GM10266 (cell line): ENCODE data around the gene C2orf74.

Experiments used
- DNase-seq: peaks from one replicate; pipeline ENCODE4 v3.0.0; 2012; ENCODE audit errors: extremely low spot score
- TF ChIP-seq, protein P1 (sequence below): IDR thresholded peaks from 2 replicates; pipeline ENCODE4 v1.5.1; 2012; ENCODE audit warnings: mild to moderate bottlenecking, low read depth; ENCODE audit not compliant: control insufficient read depth, insufficient read depth; ENCODE audit errors: missing control alignments

The C2orf74 gene

DNA sequence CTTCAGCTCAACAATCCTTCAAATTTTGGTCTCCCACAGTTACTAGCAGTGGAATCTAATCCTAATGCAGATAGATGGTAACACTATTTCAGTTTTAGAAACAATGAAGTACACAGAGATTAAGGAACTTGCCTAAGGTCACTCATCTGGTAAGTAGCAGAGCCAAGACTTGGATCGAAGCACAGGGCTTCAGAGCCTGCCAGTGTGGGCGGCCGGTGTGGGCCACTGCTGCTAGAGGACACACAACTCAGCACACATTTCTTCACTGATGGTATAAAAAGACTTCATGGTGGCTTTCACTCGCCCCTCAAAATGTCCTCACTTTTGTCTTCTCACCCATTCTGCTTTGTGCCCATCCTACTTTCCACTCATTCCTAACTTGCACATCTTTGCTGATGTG is 11.1 kb downstream of the C2orf74 start:
- no peak for DNase-seq
- TF ChIP-seq, protein P1, sequence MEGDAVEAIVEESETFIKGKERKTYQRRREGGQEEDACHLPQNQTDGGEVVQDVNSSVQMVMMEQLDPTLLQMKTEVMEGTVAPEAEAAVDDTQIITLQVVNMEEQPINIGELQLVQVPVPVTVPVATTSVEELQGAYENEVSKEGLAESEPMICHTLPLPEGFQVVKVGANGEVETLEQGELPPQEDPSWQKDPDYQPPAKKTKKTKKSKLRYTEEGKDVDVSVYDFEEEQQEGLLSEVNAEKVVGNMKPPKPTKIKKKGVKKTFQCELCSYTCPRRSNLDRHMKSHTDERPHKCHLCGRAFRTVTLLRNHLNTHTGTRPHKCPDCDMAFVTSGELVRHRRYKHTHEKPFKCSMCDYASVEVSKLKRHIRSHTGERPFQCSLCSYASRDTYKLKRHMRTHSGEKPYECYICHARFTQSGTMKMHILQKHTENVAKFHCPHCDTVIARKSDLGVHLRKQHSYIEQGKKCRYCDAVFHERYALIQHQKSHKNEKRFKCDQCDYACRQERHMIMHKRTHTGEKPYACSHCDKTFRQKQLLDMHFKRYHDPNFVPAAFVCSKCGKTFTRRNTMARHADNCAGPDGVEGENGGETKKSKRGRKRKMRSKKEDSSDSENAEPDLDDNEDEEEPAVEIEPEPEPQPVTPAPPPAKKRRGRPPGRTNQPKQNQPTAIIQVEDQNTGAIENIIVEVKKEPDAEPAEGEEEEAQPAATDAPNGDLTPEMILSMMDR = no peak

DNA sequence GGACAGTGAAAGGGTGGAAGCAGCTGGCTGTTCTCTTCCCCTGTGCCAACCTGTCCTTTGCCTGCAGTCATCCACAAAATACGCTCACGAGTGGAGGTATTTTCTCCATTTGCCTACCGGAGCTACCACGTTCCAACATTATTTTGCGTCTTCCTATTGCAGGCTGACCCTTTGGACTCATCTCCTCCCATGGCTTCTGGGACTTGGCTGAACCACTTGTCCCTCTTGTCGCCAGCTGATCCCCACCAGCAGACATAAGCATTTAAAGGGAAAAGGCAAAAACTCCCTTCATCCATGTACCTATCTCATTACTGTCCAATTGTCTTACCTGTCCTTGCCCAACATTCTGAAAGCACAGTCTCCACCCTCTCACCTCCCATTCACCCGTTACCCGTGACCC is 13.0 kb downstream of the C2orf74 start:
- DNase-seq = no peak
- TF ChIP-seq, protein P1 = no peak

DNA sequence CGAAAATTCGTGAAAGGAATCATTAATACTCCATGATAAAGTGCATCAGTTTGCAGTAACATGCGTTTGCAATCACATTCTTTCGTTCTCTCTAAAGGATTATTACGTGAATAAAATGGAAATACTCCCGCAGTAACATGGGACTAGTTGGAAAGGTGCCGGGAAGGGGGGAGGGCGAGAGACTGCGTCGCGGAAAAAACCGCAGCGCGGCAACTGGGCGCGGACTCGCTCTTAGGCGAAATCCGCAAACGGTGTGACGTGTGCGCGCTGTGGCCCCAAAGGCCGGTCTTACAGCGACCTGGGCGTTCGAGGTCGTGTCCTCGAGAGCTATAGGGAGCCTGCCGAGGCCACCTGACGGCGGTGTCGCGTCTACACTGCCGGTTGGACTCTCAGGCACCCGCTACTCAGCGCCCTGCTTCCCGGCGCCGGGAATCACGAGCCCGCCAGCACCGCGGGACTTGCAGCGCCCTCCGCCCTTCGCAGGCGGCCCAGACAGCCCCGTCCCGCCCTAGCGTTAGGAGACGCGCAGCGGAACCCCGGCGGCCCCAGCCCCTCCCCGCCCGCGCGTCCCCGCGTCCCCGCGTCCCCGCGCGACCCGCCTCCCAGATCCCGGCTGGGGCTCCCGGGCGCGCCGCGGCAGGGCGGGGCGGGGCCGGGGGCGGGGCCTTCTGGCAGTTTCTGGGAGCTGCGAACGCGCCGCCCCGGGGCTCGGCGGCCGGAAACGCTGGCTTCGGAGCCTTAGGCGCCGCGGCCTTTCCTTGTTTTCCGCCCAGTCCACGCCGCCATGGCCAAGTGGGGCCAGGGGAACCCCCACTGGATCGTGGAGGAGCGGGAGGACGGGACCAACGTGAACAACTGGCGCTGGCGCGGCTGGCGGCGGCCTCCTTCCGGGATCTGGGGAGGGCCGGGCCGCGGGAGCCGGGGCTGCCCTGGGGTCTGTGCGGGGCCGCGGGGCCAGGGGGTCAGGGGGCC is 15.1 kb downstream of the C2orf74 start:
- TF ChIP-seq, protein P1 = peak; percentile 8
- DNase-seq = peak; percentile 99

DNA sequence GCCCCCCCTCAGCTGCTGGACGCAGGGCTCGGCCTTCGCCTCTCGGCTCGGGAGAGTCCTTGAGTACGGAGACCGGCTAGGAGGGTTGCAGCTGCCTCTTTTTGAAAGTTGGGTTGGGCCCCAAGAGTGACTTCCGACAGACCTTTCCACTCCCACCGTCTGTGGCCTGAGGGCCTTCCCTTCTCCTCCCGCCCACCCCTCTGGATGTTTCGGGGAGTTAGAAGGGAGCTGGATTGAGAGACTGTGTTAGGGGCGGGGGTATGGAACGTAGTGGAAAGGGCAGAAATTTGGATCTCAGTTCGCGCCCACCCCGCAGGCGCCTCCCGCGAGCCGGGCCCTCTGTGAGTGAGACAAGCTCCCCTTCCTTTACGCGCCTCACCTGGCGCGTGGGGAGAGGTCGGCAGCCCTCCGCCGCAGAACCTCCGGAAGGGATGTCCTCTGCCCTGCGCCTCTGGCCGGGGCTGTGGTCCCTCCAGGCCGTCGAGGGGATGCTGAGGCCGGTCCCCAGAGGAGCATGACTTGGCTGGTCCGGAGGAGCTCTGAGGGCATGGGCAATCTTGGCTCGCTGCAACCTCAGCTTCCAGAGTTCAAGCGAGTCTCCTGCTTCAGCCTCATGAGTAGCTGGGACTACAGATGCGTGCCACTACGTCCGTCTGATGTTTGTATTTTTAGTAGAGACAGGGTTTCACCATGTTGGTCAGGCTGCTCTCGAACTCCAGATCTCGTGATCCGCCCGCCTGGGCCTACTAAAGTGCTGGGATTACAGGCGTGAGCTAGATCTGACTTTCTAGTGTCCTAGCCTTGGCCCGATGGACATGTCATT is 15.9 kb downstream of the C2orf74 start:
- TF ChIP-seq, protein P1 = no peak
- no peak for DNase-seq

DNA sequence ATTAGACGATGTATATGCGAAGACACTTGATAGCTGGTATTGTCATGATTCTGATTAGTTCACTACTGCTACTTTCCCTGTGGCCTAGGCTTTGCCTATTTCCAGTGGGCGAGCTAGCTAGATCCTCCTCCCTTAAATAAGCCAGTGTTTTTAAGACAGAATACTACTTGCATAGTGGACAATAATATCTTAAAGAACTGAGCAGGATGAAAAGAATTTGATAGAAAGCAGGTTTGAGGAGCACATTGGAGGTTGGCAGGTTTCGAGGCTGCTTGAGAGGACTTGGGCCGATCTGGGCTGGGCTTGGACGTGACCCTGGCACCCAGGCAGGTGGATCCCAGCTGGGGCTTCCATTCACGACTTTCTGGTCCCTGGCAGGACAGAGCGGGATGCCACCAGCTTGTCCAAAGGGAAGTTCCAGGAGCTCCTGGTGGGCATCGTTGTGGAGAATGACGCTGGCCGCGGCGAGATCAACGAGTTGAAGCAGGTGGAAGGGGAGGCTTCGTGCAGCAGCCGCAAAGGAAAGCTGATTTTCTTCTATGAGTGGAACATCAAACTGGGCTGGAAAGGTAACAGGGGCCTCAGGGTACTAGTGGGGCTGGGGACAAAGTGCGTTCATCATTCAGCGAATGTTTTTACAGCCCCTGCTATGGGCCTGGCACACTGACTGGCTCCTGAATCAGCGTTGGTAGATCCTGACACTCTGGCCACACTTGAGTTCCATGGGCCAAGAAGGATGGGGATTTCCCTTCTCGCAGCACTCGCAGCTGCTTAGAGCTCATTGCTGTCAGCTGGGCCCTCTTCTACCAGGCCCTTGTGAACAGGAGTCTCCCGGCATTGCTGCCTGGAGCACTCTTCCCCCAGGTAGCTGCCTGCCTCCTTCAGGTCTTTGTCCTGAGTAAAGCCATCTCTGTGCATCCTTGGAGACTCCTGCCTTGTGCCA is 16.9 kb downstream of the C2orf74 start:
- peak; percentile 51 for DNase-seq

More for the DNA sequence above, 16.9 kb downstream of the C2orf74 start:
- TF ChIP-seq, protein P1 = no peak
